WTC11 (cell line): Measurements from ENCODE around the gene SLAMF1.

Source experiments
- CTCF ChIP-seq: fragments of 200-600 bp; IDR thresholded peaks from 2 replicates; pipeline ENCODE4 v1.8.0; 2022; ENCODE audit warnings: antibody characterized with exemption
- ESRRA ChIP-seq: sonication (generic); formaldehyde crosslinking; IDR thresholded peaks from 2 replicates; pipeline ENCODE4 v1.8.1; 2022; ENCODE audit warnings: mild to moderate bottlenecking, missing genetic modification reagents, borderline replicate concordance
- NFYB ChIP-seq: sonication (generic); formaldehyde crosslinking; conservative IDR thresholded peaks from 2 replicates; pipeline ENCODE4 v1.8.0; 2022; ENCODE audit warnings: low read depth, missing genetic modification reagents
- NR1H2 ChIP-seq: sonication (generic); formaldehyde crosslinking; IDR thresholded peaks from 2 replicates; pipeline ENCODE4 v1.9.0; 2021; ENCODE audit warnings: mild to moderate bottlenecking, moderate library complexity, missing genetic modification reagents

GRCh38 chr1:160659566-160659965 is 12.7 kb upstream of the SLAMF1 start:
- no peak for TF ChIP-seq NFYB (CRISPR knock-in tag)
- no peak for TF ChIP-seq CTCF
- TF ChIP-seq NR1H2 (CRISPR knock-in tag), result no peak
- TF ChIP-seq ESRRA, result no peak
